MCF 10A (cell line): ENCODE measurements around the gene COL4A6. TPM values are rescaled to one million over a fixed set of nuclear protein-coding genes. Genes with fewer than 3 reads are reported as not detected.

Experiments used
- BruUV-seq: library from RNA; stranded (reverse); fragments of 400-500 nt; replicated peaks from 2 replicates; lab custom pipeline; 2021; lab: Mats Ljungman, UMichigan
- CTCF ChIA-PET: fragments of 300-600 bp; sonication (Branson Sonifier 250); formaldehyde crosslinking; extraction: SDS; loops from one replicate; lab custom pipeline; 2021; ENCODE audit warnings: antibody characterized with exemption, inconsistent platforms; lab: Yijun Ruan, JAX
- POLR2A ChIA-PET: fragments of 300-600, 350-650 bp; sonication (Branson Sonifier 250); formaldehyde crosslinking; extraction: SDS; loops from one replicate; lab custom pipeline; 2020; ENCODE audit warnings: antibody characterized with exemption, inconsistent platforms; lab: Yijun Ruan, JAX
- DNase-seq: peaks from one replicate; pipeline ENCODE4 v3.0.0-alpha.2; 2018; ENCODE audit not compliant: unreplicated experiment
- H3K27ac Mint-ChIP-seq: one replicate; pipeline ENCODE4 v1.8.0; 2022; ENCODE audit warnings: mild to moderate bottlenecking, low read depth, mixed read lengths; ENCODE audit not compliant: unreplicated experiment
- H3K27me3 Mint-ChIP-seq: one replicate; pipeline ENCODE4 v1.8.0; 2022; ENCODE audit warnings: mixed read lengths; ENCODE audit not compliant: insufficient read depth, unreplicated experiment
- H3K36me3 Mint-ChIP-seq: one replicate; pipeline ENCODE4 v1.8.0; 2022; ENCODE audit warnings: mild to moderate bottlenecking, moderate library complexity, mixed read lengths; ENCODE audit not compliant: insufficient read depth, unreplicated experiment
- H3K4me1 Mint-ChIP-seq: one replicate; pipeline ENCODE4 v1.8.0; 2022; ENCODE audit warnings: mixed read lengths; ENCODE audit not compliant: insufficient read depth, unreplicated experiment
- H3K4me3 Mint-ChIP-seq: one replicate; pipeline ENCODE4 v1.8.0; 2022; ENCODE audit warnings: mild to moderate bottlenecking, moderate library complexity, mixed read lengths; ENCODE audit not compliant: unreplicated experiment
- H3K9me3 Mint-ChIP-seq: one replicate; pipeline ENCODE4 v1.8.0; 2022; ENCODE audit warnings: mixed read lengths; ENCODE audit not compliant: unreplicated experiment
- CTCF ChIP-seq: fragments of 200-600 bp; IDR thresholded peaks from one replicate; pipeline ENCODE4 v1.8.0; 2022; ENCODE audit warnings: antibody characterized with exemption, mild to moderate bottlenecking; ENCODE audit not compliant: unreplicated experiment
- intact Hi-C: fragments of 100-400 bp; cut with micrococcal nuclease; formaldehyde crosslinking; loops from 2 replicates; pipeline ENCODE4 v1.14.1; 2022
- total RNA-seq: library from RNA; stranded (reverse); gene quantifications from 2 replicates; pipeline ENCODE4 v1.2.3, GENCODE V29; 2022

COL4A6 gene
- total RNA-seq, 1 experiment from 2014 or later, result 58.3 TPM

GRCh38 chrX:108453841-108454240 is 15.6 kb upstream of the COL4A6 start:
- H3K27ac Mint-ChIP-seq, result no peak overlapping the region

GRCh38 chrX:108447303-108447702 is 9.1 kb upstream of the COL4A6 start:
- no TSS peak for BruUV-seq
- no peaks in the 10 kb centered on the region for H3K36me3 Mint-ChIP-seq
- DNase-seq, result peak; percentile 62
- H3K27me3 Mint-ChIP-seq, result peaks cover 34% of the 10 kb centered on the region
- ChIA-PET POLR2A (interaction anchor here (0.5 to 3.5 kb wide), 14 partner anchors 8 to 1912 kb away, joined by 3 to 22 read pairs (median 4); partner anchors contain the start of genes COL4A5 and COL4A6), CTCF (interaction anchor here (1.3 kb wide), 1 partner anchor 223 kb away, joined by 8 read pairs; no protein-coding TSS in a partner anchor)
- H3K27ac Mint-ChIP-seq, result peak overlapping the region; percentile 7
- peak overlapping the region; percentile 44 for H3K4me3 Mint-ChIP-seq
- peaks cover 9% of the 10 kb centered on the region for H3K4me1 Mint-ChIP-seq
- intact Hi-C loops, result no loop called here
- no peaks in the 10 kb centered on the region for H3K9me3 Mint-ChIP-seq
- TF ChIP-seq CTCF, result no peak

More at GRCh38 chrX:108453841-108454240, 15.6 kb upstream of the COL4A6 start:
- BruUV-seq, result no TSS peak
- Mint-ChIP-seq H3K36me3 (peaks cover 5% of the 10 kb centered on the region), H3K4me3 (no peak overlapping the region), H3K27me3 (peaks cover 35% of the 10 kb centered on the region), H3K4me1 (no peaks in the 10 kb centered on the region), H3K9me3 (no peaks in the 10 kb centered on the region)
- ChIA-PET CTCF (no interaction called here), POLR2A (no interaction called here)
- TF ChIP-seq CTCF, result no peak
- intact Hi-C loops, result no loop called here
- no peak for DNase-seq

GRCh38 chrX:108442901-108443464 is 4.8 kb upstream of the COL4A6 start:
- no peaks in the 10 kb centered on the region for H3K36me3 Mint-ChIP-seq
- no peak for TF ChIP-seq CTCF
- BruUV-seq, result no TSS peak

GRCh38 chrX:108439961-108440696 is 1.9 kb upstream of the COL4A6 start:
- CTCF ChIA-PET, result interaction anchor here (0.6 to 0.7 kb wide), 2 partner anchors 43 to 196 kb away, joined by 3 read pairs; no protein-coding TSS in a partner anchor
- DNase-seq, result peak; percentile 30
- H3K27ac Mint-ChIP-seq, result peak overlapping the region; percentile 91
- BruUV-seq, result TSS peak; percentile 55
- no peaks in the 10 kb centered on the region for H3K36me3 Mint-ChIP-seq
- H3K27me3 Mint-ChIP-seq, result peaks cover 47% of the 10 kb centered on the region
- H3K4me3 Mint-ChIP-seq, result peak overlapping the region; percentile 88
- intact Hi-C loops, result loop anchor here (2.0 kb wide), 3 partner anchors 41 to 215 kb away; no protein-coding TSS in a partner anchor
- H3K4me1 Mint-ChIP-seq, result no peaks in the 10 kb centered on the region
- POLR2A ChIA-PET, result interaction anchor here (0.6 to 7.7 kb wide), 36 partner anchors 8 to 1657 kb away, joined by 3 to 152 read pairs (median 4); partner anchors contain the start of genes ATG4A and PSMD10
- H3K9me3 Mint-ChIP-seq, result no peaks in the 10 kb centered on the region
- TF ChIP-seq CTCF, result no peak

More at GRCh38 chrX:108442901-108443464, 4.8 kb upstream of the COL4A6 start:
- H3K4me1 Mint-ChIP-seq, result peaks cover 9% of the 10 kb centered on the region
- H3K27me3 Mint-ChIP-seq, result peaks cover 57% of the 10 kb centered on the region
- H3K4me3 Mint-ChIP-seq, result peak overlapping the region; percentile 88
- no peak for DNase-seq
- peak overlapping the region; percentile 83 for H3K27ac Mint-ChIP-seq
- H3K9me3 Mint-ChIP-seq, result no peaks in the 10 kb centered on the region
- intact Hi-C loops, result no loop called here
- ChIA-PET POLR2A (interaction anchor here (0.6 to 7.7 kb wide), 6 partner anchors 25 to 1874 kb away, joined by 3 to 106 read pairs (median 8); no protein-coding TSS in a partner anchor), CTCF (no interaction called here)
